Neural progenitor cell (in vitro differentiated cells): Measurements from ENCODE around the gene MCF2L2. TPM values are rescaled to one million over a fixed set of nuclear protein-coding genes. Genes with fewer than 3 reads are reported as not detected.

Experiments used
- DNase-seq: peaks from one replicate; pipeline ENCODE4 v3.0.0-alpha.2; 2016; ENCODE audit warnings: low spot score
- H2AFZ ChIP-seq: fragments of 200-600 bp; sonication (generic); replicated peaks from 2 replicates; pipeline ENCODE4 v1.6.1; 2016; ENCODE audit warnings: antibody characterized with exemption
- H3F3A ChIP-seq: fragments of 200-600 bp; sonication (generic); 2 replicates; pipeline ENCODE4 v1.6.1; 2016; ENCODE audit warnings: antibody characterized with exemption, low read depth
- H3K27ac ChIP-seq: fragments of 200-600 bp; sonication (generic); 2 replicates; pipeline ENCODE4 v1.5.1; 2016; ENCODE audit warnings: mild to moderate bottlenecking
- H3K27me3 ChIP-seq: fragments of 200-600 bp; sonication (generic); 2 replicates; pipeline ENCODE4 v1.6.1; 2016; ENCODE audit warnings: mild to moderate bottlenecking, moderate library complexity
- H3K36me3 ChIP-seq: fragments of 200-600 bp; sonication (generic); 2 replicates; pipeline ENCODE4 v1.5.1; 2016
- H3K4me1 ChIP-seq: fragments of 200-600 bp; sonication (generic); 2 replicates; pipeline ENCODE4 v1.6.1; 2016; ENCODE audit warnings: mixed run types
- H3K4me2 ChIP-seq: fragments of 200-600 bp; sonication (generic); 2 replicates; pipeline ENCODE4 v1.6.1; 2016
- H3K4me3 ChIP-seq: fragments of 200-600 bp; sonication (generic); 2 replicates; pipeline ENCODE4 v1.5.1; 2016
- H3K79me2 ChIP-seq: fragments of 200-600 bp; sonication (generic); 2 replicates; pipeline ENCODE4 v1.6.1; 2016; ENCODE audit warnings: low read depth
- H3K9ac ChIP-seq: fragments of 200-600 bp; sonication (generic); 2 replicates; pipeline ENCODE4 v1.6.1; 2016
- H3K9me3 ChIP-seq: fragments of 200-600 bp; sonication (generic); 2 replicates; pipeline ENCODE4 v1.5.1; 2016; ENCODE audit warnings: low read depth
- H4K20me1 ChIP-seq: fragments of 200-600 bp; sonication (generic); 2 replicates; pipeline ENCODE4 v1.6.1; 2016; ENCODE audit warnings: low read depth
- H3K27ac Mint-ChIP-seq: 3 replicates; pipeline ENCODE4 v1.8.0; 2021; ENCODE audit warnings: mixed read lengths
- H3K27me3 Mint-ChIP-seq: 2 replicates; pipeline ENCODE4 v1.8.0; 2022; ENCODE audit warnings: low read depth, mild to moderate bottlenecking, inconsistent platforms, moderate library complexity, mixed read lengths; ENCODE audit not compliant: insufficient read depth
- H3K36me3 Mint-ChIP-seq: 3 replicates; pipeline ENCODE4 v1.8.0; 2021; ENCODE audit warnings: mixed read lengths
- H3K4me1 Mint-ChIP-seq: 3 replicates; pipeline ENCODE4 v1.8.0; 2021; ENCODE audit warnings: mixed read lengths
- H3K4me3 Mint-ChIP-seq: 3 replicates; pipeline ENCODE4 v1.8.0; 2021; ENCODE audit warnings: mild to moderate bottlenecking, moderate library complexity, mixed read lengths
- H3K9me3 Mint-ChIP-seq: 3 replicates; pipeline ENCODE4 v1.8.0; 2020; ENCODE audit warnings: mixed read lengths
- EZH2 ChIP-seq: fragments of 200-600 bp; sonication (generic); IDR thresholded peaks from 2 replicates; pipeline ENCODE4 v1.6.1; 2017; ENCODE audit warnings: antibody characterized with exemption, mild to moderate bottlenecking, moderate library complexity
- EZH2phosphoT487 ChIP-seq: fragments of 200-600 bp; sonication (generic); IDR thresholded peaks from 2 replicates; pipeline ENCODE4 v1.6.1; 2017; ENCODE audit warnings: antibody characterized with exemption
- total RNA-seq: library from RNA; depleted of rRNA; stranded (reverse); fragments of >200 nt; gene quantifications from 2 replicates; pipeline ENCODE4 v1.2.3, GENCODE V29; 2015; ENCODE audit warnings: low replicate concordance
- TF ChIP-seq, protein P1 (sequence below): fragments of 200-600 bp; sonication (generic); IDR thresholded peaks from 2 replicates; pipeline ENCODE4 v1.5.1; 2017; ENCODE audit warnings: antibody characterized with exemption, mild to moderate bottlenecking

Gene MCF2L2
- total RNA-seq, 1 donor from 2014 or later, result 11.1 TPM

DNA sequence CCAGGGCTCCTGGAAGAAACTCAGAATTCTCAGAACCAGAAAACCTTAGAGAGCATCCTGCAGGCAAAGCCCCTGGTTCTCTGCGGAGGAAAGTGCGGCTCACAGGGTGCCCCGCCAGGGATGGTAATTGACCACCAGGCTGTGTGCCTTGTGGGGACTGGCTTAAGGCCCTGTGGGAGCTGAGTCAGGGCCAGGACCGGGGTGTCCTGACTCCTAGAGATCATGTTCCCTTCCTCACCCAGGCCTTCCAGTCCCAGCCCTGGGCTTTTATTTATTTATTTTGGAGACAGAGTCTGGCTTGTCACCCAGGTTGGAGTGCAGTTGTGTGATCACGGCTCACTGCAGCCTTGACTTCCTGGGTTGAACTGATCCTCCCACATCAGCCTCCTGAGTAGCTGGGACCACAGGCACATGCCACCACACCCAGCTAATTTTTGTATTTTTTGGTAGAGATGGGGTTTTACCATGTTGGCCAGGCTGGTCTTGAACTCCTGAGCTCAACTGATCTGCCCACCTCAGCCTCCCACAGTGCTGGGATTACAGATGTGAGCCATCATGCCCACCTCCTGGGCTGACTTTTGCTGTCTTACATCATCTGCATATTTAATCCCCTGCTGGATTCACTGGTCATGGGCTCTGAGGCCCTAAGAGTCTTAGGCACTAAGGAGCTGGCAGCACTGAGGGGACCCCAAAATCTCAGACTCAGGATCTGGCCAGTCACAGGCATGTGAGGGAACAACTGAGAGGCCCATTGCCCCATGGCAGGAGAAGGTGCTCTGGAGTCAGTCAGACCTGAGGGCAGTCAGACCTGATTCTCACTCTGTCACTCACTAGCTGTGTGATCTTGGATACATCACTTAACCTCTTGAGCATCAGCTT lies 245.4 kb downstream of the MCF2L2 start:
- H3K27me3 Mint-ChIP-seq, result peaks cover 13% of the 10 kb centered on the region
- peaks cover 13% of the 10 kb centered on the region for H3K4me1 Mint-ChIP-seq
- H2AFZ ChIP-seq, result no peak overlapping the region
- no peaks in the 10 kb centered on the region for H3K36me3 ChIP-seq
- TF ChIP-seq, protein P1, sequence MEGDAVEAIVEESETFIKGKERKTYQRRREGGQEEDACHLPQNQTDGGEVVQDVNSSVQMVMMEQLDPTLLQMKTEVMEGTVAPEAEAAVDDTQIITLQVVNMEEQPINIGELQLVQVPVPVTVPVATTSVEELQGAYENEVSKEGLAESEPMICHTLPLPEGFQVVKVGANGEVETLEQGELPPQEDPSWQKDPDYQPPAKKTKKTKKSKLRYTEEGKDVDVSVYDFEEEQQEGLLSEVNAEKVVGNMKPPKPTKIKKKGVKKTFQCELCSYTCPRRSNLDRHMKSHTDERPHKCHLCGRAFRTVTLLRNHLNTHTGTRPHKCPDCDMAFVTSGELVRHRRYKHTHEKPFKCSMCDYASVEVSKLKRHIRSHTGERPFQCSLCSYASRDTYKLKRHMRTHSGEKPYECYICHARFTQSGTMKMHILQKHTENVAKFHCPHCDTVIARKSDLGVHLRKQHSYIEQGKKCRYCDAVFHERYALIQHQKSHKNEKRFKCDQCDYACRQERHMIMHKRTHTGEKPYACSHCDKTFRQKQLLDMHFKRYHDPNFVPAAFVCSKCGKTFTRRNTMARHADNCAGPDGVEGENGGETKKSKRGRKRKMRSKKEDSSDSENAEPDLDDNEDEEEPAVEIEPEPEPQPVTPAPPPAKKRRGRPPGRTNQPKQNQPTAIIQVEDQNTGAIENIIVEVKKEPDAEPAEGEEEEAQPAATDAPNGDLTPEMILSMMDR, result no peak
- TF ChIP-seq EZH2, result no peak
- no peak for TF ChIP-seq EZH2phosphoT487
- H3K27ac Mint-ChIP-seq, result no peak overlapping the region
- no peak for DNase-seq
- no peaks in the 10 kb centered on the region for H4K20me1 ChIP-seq
- H3K9me3 ChIP-seq, result no peaks in the 10 kb centered on the region
- H3K4me3 Mint-ChIP-seq, result no peak overlapping the region
- H3K27me3 ChIP-seq, result peaks cover 26% of the 10 kb centered on the region
- no peaks in the 10 kb centered on the region for H3K9me3 Mint-ChIP-seq
- no peak overlapping the region for H3K4me2 ChIP-seq
- peaks cover 13% of the 10 kb centered on the region for H3F3A ChIP-seq
- no peaks in the 10 kb centered on the region for H3K79me2 ChIP-seq
- H3K36me3 Mint-ChIP-seq, result no peaks in the 10 kb centered on the region
- no peak overlapping the region for H3K4me3 ChIP-seq
- H3K9ac ChIP-seq, result no peak overlapping the region
- no peak overlapping the region for H3K27ac ChIP-seq
- peaks cover 12% of the 10 kb centered on the region for H3K4me1 ChIP-seq

DNA sequence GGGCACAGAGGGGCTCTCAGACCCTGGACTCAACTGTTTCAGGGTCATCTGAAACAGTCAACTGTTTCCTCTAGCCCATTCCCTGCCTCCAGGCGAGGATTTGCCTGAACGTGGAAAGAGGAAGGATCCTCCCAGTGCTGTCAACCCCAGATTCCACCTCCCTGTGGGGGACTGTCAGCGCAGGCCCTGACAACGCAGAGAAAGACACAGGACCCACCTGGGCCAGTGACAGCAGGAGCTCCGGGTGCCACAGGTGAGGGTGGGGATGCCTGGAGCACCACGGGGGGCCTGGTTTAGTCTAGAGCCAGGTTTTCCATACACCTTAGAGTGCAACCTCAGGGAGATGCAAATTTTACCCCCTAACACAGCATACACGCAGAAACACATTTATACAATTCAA lies 246.3 kb downstream of the MCF2L2 start:
- Mint-ChIP-seq H3K4me3 (no peak overlapping the region), H3K27ac (no peak overlapping the region), H3K36me3 (no peaks in the 10 kb centered on the region), H3K4me1 (peaks cover 13% of the 10 kb centered on the region), H3K9me3 (no peaks in the 10 kb centered on the region), H3K27me3 (peaks cover 16% of the 10 kb centered on the region)
- Histone ChIP-seq H3K9me3 (no peaks in the 10 kb centered on the region), H3K4me2 (no peak overlapping the region), H3K79me2 (no peaks in the 10 kb centered on the region), H2AFZ (no peak overlapping the region), H3F3A (peaks cover 13% of the 10 kb centered on the region), H3K27me3 (peaks cover 34% of the 10 kb centered on the region), H3K36me3 (no peaks in the 10 kb centered on the region), H3K4me1 (peaks cover 12% of the 10 kb centered on the region), H4K20me1 (no peaks in the 10 kb centered on the region), H3K27ac (no peak overlapping the region), H3K4me3 (no peak overlapping the region), H3K9ac (no peak overlapping the region)
- TF ChIP-seq EZH2, result no peak
- TF ChIP-seq, protein P1, result no peak
- TF ChIP-seq EZH2phosphoT487, result no peak
- DNase-seq, result no peak

DNA sequence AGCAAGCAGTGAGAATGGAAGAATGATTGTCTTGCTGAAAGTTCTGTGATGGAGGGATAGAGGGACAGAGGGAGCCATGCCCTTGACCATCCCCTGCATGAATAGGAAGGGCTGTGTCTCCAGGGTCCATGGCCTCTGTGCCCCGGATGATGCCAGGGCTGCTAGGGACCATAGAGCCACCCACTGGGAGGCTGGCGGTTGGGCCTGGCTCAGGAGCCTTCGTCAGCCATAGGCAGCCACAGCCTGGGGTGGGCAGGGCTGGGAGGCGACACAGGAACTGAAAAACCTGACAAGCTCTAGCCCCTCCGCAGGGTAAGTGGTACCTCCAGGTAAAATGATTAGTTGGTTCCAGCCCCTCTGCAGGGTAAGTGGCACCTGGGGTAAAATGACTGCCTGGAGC lies 246.8 kb downstream of the MCF2L2 start:
- Histone ChIP-seq H3K4me2 (no peak overlapping the region), H3K27ac (no peak overlapping the region), H3F3A (peaks cover 13% of the 10 kb centered on the region), H3K9me3 (no peaks in the 10 kb centered on the region), H2AFZ (no peak overlapping the region), H3K27me3 (peaks cover 35% of the 10 kb centered on the region), H3K4me1 (peaks cover 12% of the 10 kb centered on the region), H3K4me3 (no peak overlapping the region), H4K20me1 (no peaks in the 10 kb centered on the region), H3K36me3 (no peaks in the 10 kb centered on the region), H3K9ac (no peak overlapping the region), H3K79me2 (no peaks in the 10 kb centered on the region)
- Mint-ChIP-seq H3K4me3 (no peak overlapping the region), H3K9me3 (no peaks in the 10 kb centered on the region), H3K36me3 (no peaks in the 10 kb centered on the region), H3K4me1 (peaks cover 13% of the 10 kb centered on the region), H3K27ac (no peak overlapping the region), H3K27me3 (peaks cover 20% of the 10 kb centered on the region)
- TF ChIP-seq, protein P1, result no peak
- TF ChIP-seq EZH2 (no peak), EZH2phosphoT487 (no peak)
- no peak for DNase-seq
